LNCaP clone FGC (cell line): ENCODE results near the gene FRYL.

Experiments
- DNase-seq: peaks from one replicate; pipeline ENCODE4 v3.0.0-alpha.2; 2011; ENCODE audit warnings: low read depth
- H3K4me3 ChIP-seq: 2 replicates; pipeline ENCODE4 v1.5.1; 2011; ENCODE audit warnings: mild to moderate bottlenecking, low read depth, low read length, control low read depth
- TF ChIP-seq, protein P1 (sequence below): IDR thresholded peaks from 2 replicates; pipeline ENCODE4 v1.5.1; 2012; ENCODE audit warnings: mild to moderate bottlenecking; ENCODE audit not compliant: control insufficient read depth, insufficient read depth; ENCODE audit errors: extremely low read depth

FRYL gene

DNA sequence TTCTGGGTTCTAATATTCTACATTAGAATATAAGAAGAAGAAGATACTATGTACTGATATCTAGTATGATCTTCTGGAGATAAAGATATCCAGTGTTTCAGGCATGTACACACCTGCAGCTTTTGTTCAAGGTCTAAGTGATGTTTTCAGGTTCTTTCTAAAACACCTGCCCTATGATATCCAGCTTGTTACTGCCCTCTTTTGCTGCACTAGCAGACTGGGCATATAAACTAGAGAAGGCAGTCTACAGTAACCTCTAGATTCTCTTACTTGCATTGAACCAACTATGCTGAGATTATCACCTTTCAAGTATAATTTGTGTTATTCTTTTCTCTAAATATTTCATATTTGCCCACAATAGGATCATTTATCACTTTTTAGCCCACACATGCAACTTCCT is 1.9 kb upstream of the FRYL start:
- TF ChIP-seq, protein P1, sequence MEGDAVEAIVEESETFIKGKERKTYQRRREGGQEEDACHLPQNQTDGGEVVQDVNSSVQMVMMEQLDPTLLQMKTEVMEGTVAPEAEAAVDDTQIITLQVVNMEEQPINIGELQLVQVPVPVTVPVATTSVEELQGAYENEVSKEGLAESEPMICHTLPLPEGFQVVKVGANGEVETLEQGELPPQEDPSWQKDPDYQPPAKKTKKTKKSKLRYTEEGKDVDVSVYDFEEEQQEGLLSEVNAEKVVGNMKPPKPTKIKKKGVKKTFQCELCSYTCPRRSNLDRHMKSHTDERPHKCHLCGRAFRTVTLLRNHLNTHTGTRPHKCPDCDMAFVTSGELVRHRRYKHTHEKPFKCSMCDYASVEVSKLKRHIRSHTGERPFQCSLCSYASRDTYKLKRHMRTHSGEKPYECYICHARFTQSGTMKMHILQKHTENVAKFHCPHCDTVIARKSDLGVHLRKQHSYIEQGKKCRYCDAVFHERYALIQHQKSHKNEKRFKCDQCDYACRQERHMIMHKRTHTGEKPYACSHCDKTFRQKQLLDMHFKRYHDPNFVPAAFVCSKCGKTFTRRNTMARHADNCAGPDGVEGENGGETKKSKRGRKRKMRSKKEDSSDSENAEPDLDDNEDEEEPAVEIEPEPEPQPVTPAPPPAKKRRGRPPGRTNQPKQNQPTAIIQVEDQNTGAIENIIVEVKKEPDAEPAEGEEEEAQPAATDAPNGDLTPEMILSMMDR: peak; percentile 24; the same call in 1 of the 2 replicates
- H3K4me3 ChIP-seq: no peak overlapping the region
- DNase-seq: no peak

- TF ChIP-seq, protein P1: no peak
- no peak for DNase-seq
- H3K4me3 ChIP-seq: peak overlapping the region; percentile 87
Measured at GRCh38 chr4:48780865-48781214, 761 bp upstream of the FRYL start.

DNA sequence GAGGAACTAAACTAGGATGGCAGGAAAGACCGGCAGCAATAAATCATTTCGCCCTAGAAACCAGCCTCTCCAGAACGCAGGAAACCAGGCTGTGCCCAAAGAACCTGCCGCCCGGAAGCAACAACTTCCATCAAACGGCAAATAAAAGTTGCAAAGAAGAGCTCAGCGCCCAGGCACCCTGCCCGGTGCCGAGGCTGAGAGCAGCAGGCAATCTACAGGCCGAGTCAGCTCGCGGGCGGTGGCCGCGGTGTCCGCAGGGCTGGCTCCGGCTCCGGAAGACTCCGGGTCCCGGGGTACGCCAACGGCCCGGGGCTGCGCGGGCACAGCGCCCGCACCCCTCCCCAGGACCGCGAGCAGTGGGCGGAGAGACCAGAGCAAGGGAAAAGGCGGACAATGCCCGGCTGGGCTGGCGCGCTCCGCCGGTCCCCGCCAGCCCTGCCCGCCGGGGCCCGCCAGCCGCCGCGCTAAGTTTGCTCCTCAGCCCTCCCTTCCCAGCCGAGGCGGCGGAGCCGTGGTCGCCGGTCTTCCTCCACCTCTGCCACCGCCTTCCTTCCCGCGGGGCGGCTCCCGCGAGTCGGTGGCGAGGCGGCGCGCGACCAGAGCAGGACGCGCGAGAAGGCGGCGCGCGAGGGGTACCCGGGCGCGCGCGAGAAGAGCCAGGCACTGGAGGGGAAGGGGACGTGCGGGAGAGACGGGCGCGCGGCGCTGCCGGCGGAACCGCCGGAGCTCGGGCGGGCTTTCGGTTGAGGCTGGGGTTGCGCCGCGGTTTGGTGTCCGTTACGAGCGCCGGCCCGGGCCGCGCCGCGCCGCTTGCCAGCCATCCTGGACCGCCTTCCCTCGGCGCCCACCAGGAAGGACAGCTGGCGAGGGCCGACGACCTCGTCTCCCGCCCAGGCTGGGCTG is 733 bp downstream of the FRYL start:
- no peak for DNase-seq
- peak overlapping the region; percentile 87 for H3K4me3 ChIP-seq
- TF ChIP-seq, protein P1: peak; percentile 58

DNA sequence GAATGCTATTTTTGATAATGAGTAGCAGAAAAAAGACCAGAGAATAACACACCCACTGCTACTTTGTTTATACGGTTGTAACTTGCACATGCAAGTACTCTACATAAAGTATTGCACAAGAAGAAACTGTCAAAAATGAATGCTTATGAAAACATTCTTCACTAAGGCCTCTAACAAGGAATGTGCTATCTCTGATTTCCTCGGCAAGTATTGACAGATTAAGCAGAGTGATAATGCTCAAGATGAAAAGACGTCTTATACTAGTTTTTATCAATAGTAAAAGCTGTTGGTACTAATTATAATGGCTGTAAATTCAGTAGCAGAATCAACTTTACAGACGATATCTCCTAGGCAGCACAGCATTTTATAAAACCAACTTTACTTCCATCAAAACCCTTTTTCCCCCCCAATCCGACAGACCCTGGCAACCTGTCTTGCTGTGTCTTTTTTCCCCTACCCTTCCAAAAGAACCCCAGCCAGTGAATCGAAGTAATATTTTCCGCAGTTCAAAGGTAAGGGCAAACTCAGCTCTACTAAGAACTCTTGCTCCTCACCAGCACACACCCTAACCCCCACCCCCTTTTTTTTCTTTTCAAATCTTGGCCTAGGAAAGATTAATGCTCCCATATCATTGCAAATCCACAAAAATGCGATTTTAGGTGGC is 1.5 kb downstream of the FRYL start:
- TF ChIP-seq, protein P1: no peak
- no peak for DNase-seq
- peak overlapping the region; percentile 87 for H3K4me3 ChIP-seq

DNA sequence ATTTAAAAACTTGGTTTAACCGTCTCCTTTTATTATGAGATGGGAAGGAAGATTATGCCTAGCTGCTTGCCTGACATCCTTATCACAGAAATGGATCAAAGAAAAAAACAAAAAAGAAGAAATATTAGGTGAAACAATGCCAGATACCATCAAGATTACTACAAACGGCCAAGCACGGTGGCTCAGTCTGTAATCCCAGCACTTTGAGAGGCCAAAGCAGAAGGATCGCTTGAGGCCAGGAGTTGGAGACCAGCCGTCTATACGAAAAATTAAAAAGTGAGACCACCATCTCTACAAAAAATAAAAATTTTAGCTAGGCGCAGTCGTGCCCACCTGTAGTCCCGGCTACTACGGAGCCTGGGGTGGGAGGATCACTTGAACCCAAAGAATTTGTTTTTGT is 2.3 kb downstream of the FRYL start:
- TF ChIP-seq, protein P1: no peak
- DNase-seq: no peak
- H3K4me3 ChIP-seq: peak overlapping the region; percentile 87

DNA sequence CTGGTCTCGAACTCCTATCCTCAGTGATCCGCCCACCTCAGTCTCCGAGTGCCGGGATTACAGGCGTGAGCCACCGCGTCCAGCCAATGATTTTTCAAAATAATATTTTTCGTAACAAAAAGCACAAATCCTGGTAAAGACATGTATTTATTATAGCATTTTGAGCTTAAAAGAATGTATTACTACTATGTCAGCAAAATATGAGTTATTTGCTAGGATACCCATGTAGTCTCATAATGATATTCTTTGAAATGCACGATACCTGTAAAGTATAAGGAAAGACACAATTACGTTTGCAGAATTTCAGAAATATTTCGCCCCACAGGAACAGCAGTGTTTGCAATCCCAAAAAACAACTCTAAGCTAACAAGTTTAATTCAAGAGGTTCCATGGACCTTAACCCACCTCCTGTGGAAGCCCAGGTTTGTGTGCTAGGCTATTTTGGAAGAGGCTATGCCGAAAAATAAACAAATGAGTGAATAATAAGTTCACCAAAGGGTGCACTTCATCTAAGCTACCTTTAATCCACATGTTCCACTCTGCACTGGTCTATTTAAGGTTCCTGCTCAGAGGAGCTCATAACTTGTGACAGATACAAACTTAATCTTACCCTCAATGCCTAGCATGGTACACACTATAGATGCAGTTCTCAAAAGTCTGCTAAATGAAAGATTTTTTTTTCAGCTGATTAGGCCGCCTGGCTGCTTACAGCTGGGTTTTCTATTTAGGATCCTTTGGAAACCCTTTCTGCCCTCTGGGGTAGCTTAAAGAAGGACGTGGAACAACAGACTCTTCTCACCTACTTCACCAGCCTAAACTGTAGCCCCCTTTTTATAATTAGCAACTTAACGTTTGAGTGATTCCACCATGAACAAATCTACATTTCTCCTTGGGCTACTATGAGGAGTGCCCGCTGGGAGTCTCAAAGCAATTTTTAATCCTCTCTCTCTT is 5.0 kb downstream of the FRYL start:
- TF ChIP-seq, protein P1: no peak
- H3K4me3 ChIP-seq: no peak overlapping the region
- DNase-seq: no peak
